K562 (cell line): ENCODE results near the gene CNOT1. TPM values are rescaled to one million over a fixed set of nuclear protein-coding genes. Genes with fewer than 3 reads are reported as not detected.

Experiments used
- BACH1 ChIP-seq: fragments of 200-800 bp; sonication (Bioruptor generic); IDR thresholded peaks from 2 replicates; pipeline ENCODE4 v1.6.1; 2016; ENCODE audit warnings: missing genetic modification characterization, missing compliant biosample characterization
- WHSC1 ChIP-seq: IDR thresholded peaks from one replicate; pipeline ENCODE4 v1.6.1; 2012; ENCODE audit warnings: low read length, control low read depth, inconsistent platforms
- XRCC4 ChIP-seq: IDR thresholded peaks from one replicate; pipeline ENCODE4 v1.6.1; 2011; ENCODE audit not compliant: insufficient read depth, insufficient read length; ENCODE audit errors: extremely low read depth
- ZBTB40 ChIP-seq, 2 experiments: fragments of 450-650 bp in 1 of 2; sonication (generic) in 1 of 2; formaldehyde crosslinking in 1 of 2; IDR thresholded peaks; 2 replicates each; pipeline versions ENCODE4 v1.7.1 to v1.9.0; 2016 to 2022; ENCODE audit warnings: inconsistent platforms in 1 of 2, mild to moderate bottlenecking in 1 of 2, missing genetic modification reagents in 1 of 2
- ZBTB7A ChIP-seq: IDR thresholded peaks from 2 replicates; pipeline ENCODE4 v1.6.1; 2011; ENCODE audit warnings: low read depth, mild to moderate bottlenecking, low read length, moderate library complexity, borderline replicate concordance; ENCODE audit not compliant: control insufficient read depth
- ZNF699 ChIP-seq: fragments of 250-450 bp; sonication (Bioruptor Pico); IDR thresholded peaks from 2 replicates; pipeline ENCODE4 v1.8.0; 2021; ENCODE audit warnings: mild to moderate bottlenecking, moderate library complexity; ENCODE audit not compliant: insufficient replicate concordance
- polyA plus RNA-seq, 8 experiments: library from polyadenylated mRNA; depleted of rRNA in 4 of 8; stranded (reverse) in 5 of 8; unstranded in 3 of 8; fragments of >200 nt; fragmentation: Nextera tagmentation in 2 of 8; fragmentation: Illumina TruSeq in 1 of 8; extraction: Ambion mirVana in 2 of 8; extraction: Trizol in 1 of 8; gene quantifications; 2 replicates each; pipeline versions ENCODE4 v1.2.1 to v1.2.3, GENCODE V29; 2011 to 2014; ENCODE audit warnings: inconsistent platforms in 1 of 8, missing spikeins in 1 of 8
- total RNA-seq, 7 experiments: library from RNA; depleted of rRNA in 6 of 7; stranded (reverse); fragments of >200 nt in 6 of 7; fragmentation: Illumina TruSeq in 2 of 7; extraction: Trizol in 2 of 7; gene quantifications; 2 replicates each; pipeline versions ENCODE4 v1.2.1 to v1.2.3, GENCODE V29; 2011 to 2021; ENCODE audit warnings: low replicate concordance in 1 of 7

CNOT1 gene
- total and polyA plus RNA-seq, 9 of the 15 experiments (the other 6 are each of a cell fraction or from before 2014, with no cell fraction given), result 110 to 270 (median 220) TPM

GRCh38 chr16:58515125-58515870, 114.3 kb downstream of the CNOT1 start, which contains the start of gene SETD6 (continued):
- TF ChIP-seq ZBTB40 (IDR thresholded peaks at IDR 0.05) (peak; percentile 92), ZBTB40 (CRISPR knock-in tag; IDR thresholded peaks at IDR 0.05) (no peak), WHSC1 (no peak), ZBTB7A (no peak; the same call in none of the 2 replicates), XRCC4 (no peak), BACH1 (tag) (no peak), ZNF699 (no peak)
